WTC11 (cell line): Measurements from ENCODE around the gene TMEM243. TPM values are rescaled to one million over a fixed set of nuclear protein-coding genes. Genes with fewer than 3 reads are reported as not detected.

Experiments used
- ATAC-seq: fragments of 200-7000 bp; cut with Tn5 transposase; 2 replicates; pipeline ENCODE4 v1.10.0; 2021; ENCODE audit warnings: mild to moderate bottlenecking, moderate library complexity
- CTCF ChIA-PET: fragments of 300-600 bp; sonication (Branson Sonifier 250); formaldehyde crosslinking; loops from one replicate; lab custom pipeline; 2021; ENCODE audit warnings: antibody characterized with exemption; lab: Charles Lee
- POLR2A ChIA-PET: fragments of 350-600 bp; sonication (Branson Sonifier 250); formaldehyde crosslinking; loops from one replicate; lab custom pipeline; 2021; ENCODE audit warnings: antibody characterized with exemption; lab: Charles Lee
- DNase-seq: peaks from one replicate; pipeline ENCODE4 v3.0.0; 2021; ENCODE audit warnings: low spot score
- H3K27ac Mint-ChIP-seq: 2 replicates; pipeline ENCODE4 v1.8.0; 2021; ENCODE audit warnings: mixed read lengths
- H3K27me3 Mint-ChIP-seq: 2 replicates; pipeline ENCODE4 v1.8.0; 2021; ENCODE audit warnings: low read depth, mild to moderate bottlenecking, moderate library complexity, mixed read lengths
- H3K36me3 Mint-ChIP-seq: 2 replicates; pipeline ENCODE4 v1.8.0; 2021; ENCODE audit warnings: mixed read lengths
- H3K4me1 Mint-ChIP-seq: 2 replicates; pipeline ENCODE4 v1.8.0; 2022; ENCODE audit warnings: mixed read lengths
- H3K4me3 Mint-ChIP-seq: 2 replicates; pipeline ENCODE4 v1.8.0; 2021; ENCODE audit warnings: mild to moderate bottlenecking, moderate library complexity, mixed read lengths
- H3K9me3 Mint-ChIP-seq: 2 replicates; pipeline ENCODE4 v1.8.0; 2021; ENCODE audit warnings: mixed read lengths
- CBFB ChIP-seq: sonication (generic); formaldehyde crosslinking; IDR thresholded peaks from 2 replicates; pipeline ENCODE4 v1.8.1; 2022; ENCODE audit warnings: mild to moderate bottlenecking, low read depth, missing genetic modification reagents
- ELF4 ChIP-seq: sonication (generic); formaldehyde crosslinking; IDR thresholded peaks from 2 replicates; pipeline ENCODE4 v1.8.1; 2022; ENCODE audit warnings: low read depth, mild to moderate bottlenecking, moderate library complexity, missing genetic modification reagents
- ESRRA ChIP-seq: sonication (generic); formaldehyde crosslinking; IDR thresholded peaks from 2 replicates; pipeline ENCODE4 v1.8.1; 2022; ENCODE audit warnings: mild to moderate bottlenecking, missing genetic modification reagents, borderline replicate concordance
- FOXJ3 ChIP-seq: sonication (generic); formaldehyde crosslinking; IDR thresholded peaks from 2 replicates; pipeline ENCODE4 v1.9.0; 2021; ENCODE audit warnings: missing genetic modification reagents, mild to moderate bottlenecking, borderline replicate concordance
- GRHL2 ChIP-seq: fragments of 250-450 bp; sonication (Bioruptor Pico); IDR thresholded peaks from 2 replicates; pipeline ENCODE4 v1.8.0; 2022; ENCODE audit warnings: mild to moderate bottlenecking, moderate library complexity; ENCODE audit not compliant: insufficient replicate concordance, severe bottlenecking
- NFATC4 ChIP-seq: fragments of 250-450 bp; sonication (Bioruptor Pico); IDR thresholded peaks from 2 replicates; pipeline ENCODE4 v1.9.0; 2021; ENCODE audit warnings: mild to moderate bottlenecking
- PREB ChIP-seq: sonication (generic); formaldehyde crosslinking; IDR thresholded peaks from 2 replicates; pipeline ENCODE4 v1.8.1; 2022; ENCODE audit warnings: mild to moderate bottlenecking, missing genetic modification reagents, moderate library complexity, borderline replicate concordance
- SMAD3 ChIP-seq: sonication (generic); formaldehyde crosslinking; IDR thresholded peaks from 2 replicates; pipeline ENCODE4 v1.8.0; 2022; ENCODE audit warnings: missing genetic modification reagents, mild to moderate bottlenecking, borderline replicate concordance
- TEAD1 ChIP-seq: sonication (generic); formaldehyde crosslinking; IDR thresholded peaks from 2 replicates; pipeline ENCODE4 v1.8.0; 2022; ENCODE audit warnings: mild to moderate bottlenecking, missing genetic modification reagents
- USF2 ChIP-seq: sonication (generic); formaldehyde crosslinking; IDR thresholded peaks from 2 replicates; pipeline ENCODE4 v1.8.1; 2023; ENCODE audit warnings: mild to moderate bottlenecking, missing genetic modification reagents, moderate library complexity
- ZBTB43 ChIP-seq: sonication (generic); formaldehyde crosslinking; IDR thresholded peaks from 2 replicates; pipeline ENCODE4 v1.8.1; 2023; ENCODE audit warnings: mild to moderate bottlenecking, missing genetic modification reagents
- ZNF263 ChIP-seq: sonication (generic); formaldehyde crosslinking; IDR thresholded peaks from 2 replicates; pipeline ENCODE4 v1.8.1; 2022; ENCODE audit warnings: low read depth, mild to moderate bottlenecking, moderate library complexity, missing genetic modification reagents
- ZNF423 ChIP-seq: fragments of 250-450 bp; sonication (Bioruptor Pico); IDR thresholded peaks from 2 replicates; pipeline ENCODE4 v2.1.2; 2022; ENCODE audit warnings: mild to moderate bottlenecking, moderate library complexity
- total RNA-seq: library from RNA; stranded (reverse); gene quantifications from 3 replicates; pipeline ENCODE4 v1.2.3, GENCODE V29; 2021
- TF ChIP-seq, protein P1 (sequence below): sonication (generic); formaldehyde crosslinking; IDR thresholded peaks from 2 replicates; pipeline ENCODE4 v1.8.1; 2023; ENCODE audit warnings: mild to moderate bottlenecking, missing genetic modification reagents, moderate library complexity
- TF ChIP-seq, protein P2 (sequence below): sonication (generic); formaldehyde crosslinking; IDR thresholded peaks from 2 replicates; pipeline ENCODE4 v1.8.0; 2022; ENCODE audit warnings: mild to moderate bottlenecking, missing genetic modification reagents
- TF ChIP-seq, protein P3 (sequence below): sonication (generic); formaldehyde crosslinking; IDR thresholded peaks from 2 replicates; pipeline ENCODE4 v1.8.1; 2023; ENCODE audit warnings: mild to moderate bottlenecking, moderate library complexity, missing genetic modification reagents
- TF ChIP-seq, protein P4 (sequence below): fragments of 200-600 bp; IDR thresholded peaks from 2 replicates; pipeline ENCODE4 v1.8.0; 2022; ENCODE audit warnings: antibody characterized with exemption
- TF ChIP-seq, protein P5 (sequence below): sonication (generic); formaldehyde crosslinking; conservative IDR thresholded peaks from 2 replicates; pipeline ENCODE4 v1.8.1; 2022; ENCODE audit warnings: mild to moderate bottlenecking, missing genetic modification reagents

TMEM243 gene
- total RNA-seq, 1 experiment from 2014 or later: 29.0 TPM

- POLR2A ChIA-PET: no interaction called here
- CTCF ChIA-PET: no interaction called here
- ATAC-seq (no peak), DNase-seq (no peak)
- H3K4me1 Mint-ChIP-seq: no peaks in the 10 kb centered on the region
- no peaks in the 10 kb centered on the region for H3K36me3 Mint-ChIP-seq
- H3K4me3 Mint-ChIP-seq: no peak overlapping the region
- no peaks in the 10 kb centered on the region; the same call in 1 of the 2 replicates for H3K9me3 Mint-ChIP-seq
- peaks cover 3% of the 10 kb centered on the region for H3K27me3 Mint-ChIP-seq
- no peak for TF ChIP-seq ZNF423 (CRISPR knock-in tag)
- no peak for TF ChIP-seq USF2 (CRISPR knock-in tag)
- no peak for TF ChIP-seq GRHL2 (CRISPR knock-in tag)
- no peak for TF ChIP-seq TEAD1 (CRISPR knock-in tag)
- TF ChIP-seq ESRRA (CRISPR knock-in tag): no peak
- no peak for TF ChIP-seq ZBTB43 (CRISPR knock-in tag)
- TF ChIP-seq NFATC4 (CRISPR knock-in tag): no peak
- TF ChIP-seq FOXJ3: no peak
- no peak for TF ChIP-seq PREB
- H3K27ac Mint-ChIP-seq: no peak overlapping the region
These were observed 47.8 kb upstream of the TMEM243 start for GRCh38 chr7:87267239-87267900.

GRCh38 chr7:87263537-87263936, 44.0 kb upstream of the TMEM243 start:
- POLR2A ChIA-PET: no interaction called here
- Mint-ChIP-seq H3K9me3 (0 out of 2 replicates have a peak, but pooled peaks cover under 1% of the 10 kb centered on the region), H3K4me1 (no peaks in the 10 kb centered on the region), H3K27me3 (peaks cover 21% of the 10 kb centered on the region), H3K36me3 (no peaks in the 10 kb centered on the region), H3K4me3 (no peak overlapping the region), H3K27ac (no peak overlapping the region)
- no peak for DNase-seq
- TF ChIP-seq, protein P1, sequence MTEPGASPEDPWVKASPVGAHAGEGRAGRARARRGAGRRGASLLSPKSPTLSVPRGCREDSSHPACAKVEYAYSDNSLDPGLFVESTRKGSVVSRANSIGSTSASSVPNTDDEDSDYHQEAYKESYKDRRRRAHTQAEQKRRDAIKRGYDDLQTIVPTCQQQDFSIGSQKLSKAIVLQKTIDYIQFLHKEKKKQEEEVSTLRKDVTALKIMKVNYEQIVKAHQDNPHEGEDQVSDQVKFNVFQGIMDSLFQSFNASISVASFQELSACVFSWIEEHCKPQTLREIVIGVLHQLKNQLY: no peak
- no peak for TF ChIP-seq ELF4 (CRISPR knock-in tag)
- TF ChIP-seq, protein P2, sequence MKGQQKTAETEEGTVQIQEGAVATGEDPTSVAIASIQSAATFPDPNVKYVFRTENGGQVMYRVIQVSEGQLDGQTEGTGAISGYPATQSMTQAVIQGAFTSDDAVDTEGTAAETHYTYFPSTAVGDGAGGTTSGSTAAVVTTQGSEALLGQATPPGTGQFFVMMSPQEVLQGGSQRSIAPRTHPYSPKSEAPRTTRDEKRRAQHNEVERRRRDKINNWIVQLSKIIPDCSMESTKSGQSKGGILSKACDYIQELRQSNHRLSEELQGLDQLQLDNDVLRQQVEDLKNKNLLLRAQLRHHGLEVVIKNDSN: no peak
- no peak for ATAC-seq
- CTCF ChIA-PET: no interaction called here

DNA sequence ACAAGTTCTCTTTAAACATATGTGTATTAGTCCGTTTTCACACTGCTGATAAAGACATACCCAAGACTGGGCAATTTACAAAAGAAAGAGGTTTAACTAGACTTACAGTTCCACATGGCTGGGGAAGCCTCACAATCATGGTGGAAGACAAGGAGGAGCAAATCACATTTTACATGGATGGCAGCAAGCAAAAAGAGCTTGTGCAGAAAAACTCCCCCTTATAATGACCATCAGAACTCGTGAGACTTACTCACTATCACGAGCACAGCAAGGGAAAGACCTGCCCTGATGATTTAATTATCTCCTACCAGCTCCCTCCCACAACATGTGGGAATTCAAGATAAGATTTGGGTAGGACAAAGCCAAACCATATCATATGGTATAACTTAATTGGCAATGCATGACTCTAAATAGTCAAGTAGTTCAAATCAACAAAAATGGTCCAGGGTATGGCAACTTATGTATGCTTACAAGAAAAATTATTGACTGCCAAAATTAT, 34.1 kb upstream of the TMEM243 start:
- DNase-seq (no peak), ATAC-seq (no peak)
- Mint-ChIP-seq H3K27ac (no peak overlapping the region), H3K4me3 (no peak overlapping the region), H3K9me3 (peaks cover 16% of the 10 kb centered on the region), H3K36me3 (no peaks in the 10 kb centered on the region), H3K4me1 (no peaks in the 10 kb centered on the region), H3K27me3 (no peaks in the 10 kb centered on the region; the same call in 1 of the 2 replicates)
- ChIA-PET POLR2A (no interaction called here), CTCF (no interaction called here)
- no peak for TF ChIP-seq ZNF423 (CRISPR knock-in tag)
- TF ChIP-seq USF2 (CRISPR knock-in tag): no peak
- TF ChIP-seq, protein P3, sequence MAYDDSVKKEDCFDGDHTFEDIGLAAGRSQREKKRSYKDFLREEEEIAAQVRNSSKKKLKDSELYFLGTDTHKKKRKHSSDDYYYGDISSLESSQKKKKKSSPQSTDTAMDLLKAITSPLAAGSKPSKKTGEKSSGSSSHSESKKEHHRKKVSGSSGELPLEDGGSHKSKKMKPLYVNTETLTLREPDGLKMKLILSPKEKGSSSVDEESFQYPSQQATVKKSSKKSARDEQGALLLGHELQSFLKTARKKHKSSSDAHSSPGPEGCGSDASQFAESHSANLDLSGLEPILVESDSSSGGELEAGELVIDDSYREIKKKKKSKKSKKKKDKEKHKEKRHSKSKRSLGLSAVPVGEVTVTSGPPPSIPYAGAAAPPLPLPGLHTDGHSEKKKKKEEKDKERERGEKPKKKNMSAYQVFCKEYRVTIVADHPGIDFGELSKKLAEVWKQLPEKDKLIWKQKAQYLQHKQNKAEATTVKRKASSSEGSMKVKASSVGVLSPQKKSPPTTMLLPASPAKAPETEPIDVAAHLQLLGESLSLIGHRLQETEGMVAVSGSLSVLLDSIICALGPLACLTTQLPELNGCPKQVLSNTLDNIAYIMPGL (CRISPR knock-in tag): no peak
- TF ChIP-seq ZNF263 (CRISPR knock-in tag): no peak
- TF ChIP-seq, protein P4, sequence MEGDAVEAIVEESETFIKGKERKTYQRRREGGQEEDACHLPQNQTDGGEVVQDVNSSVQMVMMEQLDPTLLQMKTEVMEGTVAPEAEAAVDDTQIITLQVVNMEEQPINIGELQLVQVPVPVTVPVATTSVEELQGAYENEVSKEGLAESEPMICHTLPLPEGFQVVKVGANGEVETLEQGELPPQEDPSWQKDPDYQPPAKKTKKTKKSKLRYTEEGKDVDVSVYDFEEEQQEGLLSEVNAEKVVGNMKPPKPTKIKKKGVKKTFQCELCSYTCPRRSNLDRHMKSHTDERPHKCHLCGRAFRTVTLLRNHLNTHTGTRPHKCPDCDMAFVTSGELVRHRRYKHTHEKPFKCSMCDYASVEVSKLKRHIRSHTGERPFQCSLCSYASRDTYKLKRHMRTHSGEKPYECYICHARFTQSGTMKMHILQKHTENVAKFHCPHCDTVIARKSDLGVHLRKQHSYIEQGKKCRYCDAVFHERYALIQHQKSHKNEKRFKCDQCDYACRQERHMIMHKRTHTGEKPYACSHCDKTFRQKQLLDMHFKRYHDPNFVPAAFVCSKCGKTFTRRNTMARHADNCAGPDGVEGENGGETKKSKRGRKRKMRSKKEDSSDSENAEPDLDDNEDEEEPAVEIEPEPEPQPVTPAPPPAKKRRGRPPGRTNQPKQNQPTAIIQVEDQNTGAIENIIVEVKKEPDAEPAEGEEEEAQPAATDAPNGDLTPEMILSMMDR: no peak
- TF ChIP-seq, protein P5, sequence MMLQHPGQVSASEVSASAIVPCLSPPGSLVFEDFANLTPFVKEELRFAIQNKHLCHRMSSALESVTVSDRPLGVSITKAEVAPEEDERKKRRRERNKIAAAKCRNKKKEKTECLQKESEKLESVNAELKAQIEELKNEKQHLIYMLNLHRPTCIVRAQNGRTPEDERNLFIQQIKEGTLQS: no peak
- no peak for TF ChIP-seq SMAD3
- TF ChIP-seq, protein P2: no peak
- TF ChIP-seq CBFB (CRISPR knock-in tag): no peak
